Measurements from ENCODE around the gene PPP6R2. TPM values are rescaled to one million over a fixed set of nuclear protein-coding genes. Genes with fewer than 3 reads are reported as not detected.

PPP6R2 gene
- polyA plus RNA-seq, 2 of the 4 experiments (the other 2 are of a cell fraction) = 9.6 to 14.7 TPM

GRCh38 chr22:50314455-50315288 lies 28.5 kb upstream of the PPP6R2 start:
- H3K4me2 ChIP-seq = no peak overlapping the region
- 68% methylated on average over 18 of the region's 33 CpGs for WGBS (ENCODE audit: missing lambda C conversion rate)
- no peaks in the 10 kb centered on the region for H3K9me3 ChIP-seq
- POLR2A ChIA-PET = no interaction called here
- FAIRE-seq (no peak), ATAC-seq (peak in 1 of 2 experiments; percentile 72; a peak in 3 of 6 replicates), DNase-seq (ENCODE audit: low read depth in 1 of 2, low spot score in 1 of 2) (no peak)
- H3K27ac ChIP-seq = no peak overlapping the region
- TF ChIP-seq ZSCAN20 (CRISPR knock-in tag; IDR thresholded peaks at IDR 0.05) = no peak
- TF ChIP-seq CBX2 (IDR thresholded peaks at IDR 0.05; ENCODE audit: borderline replicate concordance, low read depth) = no peak
- no peak for TF ChIP-seq CEBPB (IDR thresholded peaks at IDR 0.05)
- TF ChIP-seq EHMT2 (IDR thresholded peaks at IDR 0.05; ENCODE audit: low read depth) = no peak
- no peak for TF ChIP-seq HES2 (IDR thresholded peaks at IDR 0.05)
- no peak for TF ChIP-seq MYC (IDR thresholded peaks at IDR 0.05; ENCODE audit: borderline replicate concordance, low read length)
- no peak for TF ChIP-seq POLR2AphosphoS2 (conservative IDR thresholded peaks at IDR 0.05; ENCODE audit: low read length)
- H3K4me1 ChIP-seq = 0 out of 3 replicates have a peak, but pooled peaks cover 3% of the 10 kb centered on the region
- CTCF ChIA-PET = interaction anchor here (1.3 to 3.2 kb wide), 5 partner anchors 9 to 26 kb away, joined by 3 to 19 read pairs (median 4); partner anchors contain the start of gene DENND6B
- H3K4me3 ChIP-seq = no peak overlapping the region

GRCh38 chr22:50315289-50316113 lies 27.6 kb upstream of the PPP6R2 start:
- Histone ChIP-seq H3K4me2 (no peak overlapping the region), H3K27ac (no peak overlapping the region), H3K9me3 (no peaks in the 10 kb centered on the region), H3K4me3 (no peak overlapping the region), H3K4me1 (0 out of 3 replicates have a peak, but pooled peaks cover 3% of the 10 kb centered on the region)
- FAIRE-seq (no peak), ATAC-seq (no peak), DNase-seq (ENCODE audit: low read depth in 1 of 2, low spot score in 1 of 2) (no peak)
- ChIA-PET CTCF (interaction anchor here (0.7 to 3.2 kb wide), 7 partner anchors 8 to 63 kb away, joined by 3 to 19 read pairs (median 3); partner anchors contain the start of gene DENND6B), POLR2A (no interaction called here)
- WGBS (ENCODE audit: missing lambda C conversion rate) = 87% methylated on average over 8 of the region's 18 CpGs
- no peak for TF ChIP-seq RNF2 (IDR thresholded peaks at IDR 0.05; ENCODE audit: borderline replicate concordance, low read depth)
- TF ChIP-seq CHD2 (IDR thresholded peaks at IDR 0.05; ENCODE audit: low read length, partially characterized antibody) = no peak
- no peak for TF ChIP-seq HMGXB4 (CRISPR knock-in tag; IDR thresholded peaks at IDR 0.05; ENCODE audit: borderline replicate concordance)
- TF ChIP-seq CBX8 (IDR thresholded peaks at IDR 0.05) = no peak
- no peak for TF ChIP-seq MAFK (IDR thresholded peaks at IDR 0.05; ENCODE audit: partially characterized antibody)
- TF ChIP-seq RCOR1 (IDR thresholded peaks at IDR 0.05; ENCODE audit: low read depth, low read length) = no peak
- TF ChIP-seq CHD4 (IDR thresholded peaks at IDR 0.05; ENCODE audit: borderline replicate concordance) = no peak
- TF ChIP-seq BCL3 (IDR thresholded peaks at IDR 0.05) = no peak
- no peak for TF ChIP-seq SREBF2 (IDR thresholded peaks at IDR 0.05)
- no peak for TF ChIP-seq CEBPB (IDR thresholded peaks at IDR 0.05)
- TF ChIP-seq RARB (CRISPR knock-in tag; IDR thresholded peaks at IDR 0.05) = no peak
- no peak for TF ChIP-seq HOXA7 (CRISPR knock-in tag; IDR thresholded peaks at IDR 0.05)
- TF ChIP-seq ZFP36 (IDR thresholded peaks at IDR 0.05; ENCODE audit: borderline replicate concordance, partially characterized antibody) = no peak
- no peak for TF ChIP-seq ESRRA (IDR thresholded peaks at IDR 0.05; ENCODE audit: borderline replicate concordance, low read length)

Data from A549 (cell line).